ENCODE measurements around the gene HOOK2. TPM values are rescaled to one million over a fixed set of nuclear protein-coding genes. Genes with fewer than 3 reads are reported as not detected.

The HOOK2 gene
- polyA plus RNA-seq, 1 donor from 2014 or later: 28.4 TPM

GRCh38 chr19:12759686-12760085 is 15.7 kb downstream of the HOOK2 start:
- Histone ChIP-seq H3K27ac (ENCODE audit: low read length) (no peak overlapping the region), H2AFZ (ENCODE audit: low read depth, low read length) (no peak overlapping the region), H3K9me3 (ENCODE audit: low read length) (no peaks in the 10 kb centered on the region), H3K27me3 (ENCODE audit: insufficient read depth, low read depth, low read length) (no peaks in the 10 kb centered on the region), H4K20me1 (ENCODE audit: insufficient read depth) (no peaks in the 10 kb centered on the region), H3K9me2 (ENCODE audit: insufficient read depth, low read length) (no peaks in the 10 kb centered on the region), H3F3A (ENCODE audit: insufficient read depth, low read length, poor library complexity, severe bottlenecking) (no peaks in the 10 kb centered on the region), H3K36me3 (ENCODE audit: insufficient read depth, low read length) (no peaks in the 10 kb centered on the region), H3K79me2 (replicated peaks; ENCODE audit: insufficient read depth, low read length) (no peaks in the 10 kb centered on the region), H3K4me2 (ENCODE audit: low read length) (no peak overlapping the region), H3K4me3 (ENCODE audit: low read length) (no peak overlapping the region), H3K9ac (ENCODE audit: low read length) (no peak overlapping the region)
- no peak for TF ChIP-seq MXI1 (conservative IDR thresholded peaks at IDR 0.05; ENCODE audit: poor library complexity, severe bottlenecking)
- no peak for TF ChIP-seq POLR2AphosphoS5 (IDR thresholded peaks at IDR 0.05)
- TF ChIP-seq EP300 (conservative IDR thresholded peaks at IDR 0.05; ENCODE audit: poor library complexity, severe bottlenecking): no peak
- TF ChIP-seq RAD21 (conservative IDR thresholded peaks at IDR 0.05): no peak
- no peak for TF ChIP-seq SMC3 (conservative IDR thresholded peaks at IDR 0.05; ENCODE audit: poor library complexity)
- no peak for TF ChIP-seq TAF1 (IDR thresholded peaks at IDR 0.05; ENCODE audit: low read depth)
- TF ChIP-seq CTCF (IDR thresholded peaks at IDR 0.05; ENCODE audit: poor library complexity, severe bottlenecking): no peak
- no peak for TF ChIP-seq REST (IDR thresholded peaks at IDR 0.05; ENCODE audit: borderline replicate concordance)
- no peak for TF ChIP-seq EZH2 (IDR thresholded peaks at IDR 0.05; ENCODE audit: borderline replicate concordance, insufficient read depth, low read length, poor library complexity, severe bottlenecking)

GRCh38 chr19:12757544-12758274 is 17.6 kb downstream of the HOOK2 start:
- Histone ChIP-seq H3K4me3 (ENCODE audit: low read length) (no peak overlapping the region), H3K4me2 (ENCODE audit: low read length) (no peak overlapping the region), H3F3A (ENCODE audit: insufficient read depth, low read length, poor library complexity, severe bottlenecking) (no peaks in the 10 kb centered on the region), H2AFZ (ENCODE audit: low read depth, low read length) (no peak overlapping the region), H3K36me3 (ENCODE audit: insufficient read depth, low read length) (no peaks in the 10 kb centered on the region), H3K9me2 (ENCODE audit: insufficient read depth, low read length) (no peaks in the 10 kb centered on the region), H3K79me2 (replicated peaks; ENCODE audit: insufficient read depth, low read length) (no peaks in the 10 kb centered on the region), H3K9me3 (ENCODE audit: low read length) (no peaks in the 10 kb centered on the region), H3K27ac (ENCODE audit: low read length) (no peak overlapping the region), H4K20me1 (ENCODE audit: insufficient read depth) (no peaks in the 10 kb centered on the region), H3K27me3 (ENCODE audit: insufficient read depth, low read depth, low read length) (no peaks in the 10 kb centered on the region), H3K9ac (ENCODE audit: low read length) (no peak overlapping the region)
- TF ChIP-seq EP300 (conservative IDR thresholded peaks at IDR 0.05; ENCODE audit: poor library complexity, severe bottlenecking) (no peak), POLR2AphosphoS5 (IDR thresholded peaks at IDR 0.05) (no peak), EZH2 (IDR thresholded peaks at IDR 0.05; ENCODE audit: borderline replicate concordance, insufficient read depth, low read length, poor library complexity, severe bottlenecking) (no peak), RAD21 (conservative IDR thresholded peaks at IDR 0.05) (no peak), CTCF (IDR thresholded peaks at IDR 0.05; ENCODE audit: poor library complexity, severe bottlenecking) (peak; percentile 52)

Data from neural cell (in vitro differentiated cells).